HG03066 (cell line): ENCODE results near the gene TMEM254.
"Not testable (repeated sequence)": the region's sequence is repeated elsewhere in the genome, so short reads cannot be mapped to it uniquely, and the experiment has no call there.

Experiments
- ATAC-seq: cut with Tn5 transposase; IDR thresholded peaks from one replicate; pipeline ENCODE4 v1.9.1; 2021; ENCODE audit warnings: low read depth; ENCODE audit not compliant: unreplicated experiment

TMEM254 gene

GRCh38 chr10:80072584-80072983 lies 5.9 kb upstream of the TMEM254 start:
- no peak for ATAC-seq

GRCh38 chr10:80075781-80076180 lies 2.7 kb upstream of the TMEM254 start:
- no peak for ATAC-seq

GRCh38 chr10:80077869-80078447 lies 507 bp upstream of the TMEM254 start:
- no peak for ATAC-seq

- no peak for ATAC-seq
These were observed 851 bp downstream of the TMEM254 start for GRCh38 chr10:80079312-80079719.

GRCh38 chr10:80081026-80081425 lies 2.6 kb downstream of the TMEM254 start:
- no peak for ATAC-seq

- no peak for ATAC-seq
These were observed 3.6 kb downstream of the TMEM254 start for GRCh38 chr10:80081801-80082750.

GRCh38 chr10:80090121-80090520 lies 11.7 kb downstream of the TMEM254 start:
- ATAC-seq = no peak

GRCh38 chr10:80094231-80094630 lies 15.8 kb downstream of the TMEM254 start:
- ATAC-seq = no peak

GRCh38 chr10:80098272-80098671 lies 19.8 kb downstream of the TMEM254 start:
- not testable (repeated sequence) for ATAC-seq

- ATAC-seq = not testable (repeated sequence)
These were observed 20.8 kb downstream of the TMEM254 start for GRCh38 chr10:80099295-80099694.

- no peak for ATAC-seq
These were observed 21.7 kb downstream of the TMEM254 start for GRCh38 chr10:80100116-80100515.

- no peak for ATAC-seq
These were observed 22.6 kb downstream of the TMEM254 start for GRCh38 chr10:80100861-80101695.

GRCh38 chr10:80104066-80104926 lies 25.8 kb downstream of the TMEM254 start:
- no peak for ATAC-seq

- no peak for ATAC-seq
These were observed 30.2 kb downstream of the TMEM254 start for GRCh38 chr10:80108576-80109239.

GRCh38 chr10:80110986-80111385 lies 32.5 kb downstream of the TMEM254 start:
- no peak for ATAC-seq

- no peak for ATAC-seq
These were observed 40.2 kb downstream of the TMEM254 start for GRCh38 chr10:80118669-80119068.

GRCh38 chr10:80122110-80122710 lies 43.7 kb downstream of the TMEM254 start:
- no peak for ATAC-seq

GRCh38 chr10:80122746-80123145 lies 44.3 kb downstream of the TMEM254 start:
- no peak for ATAC-seq

- ATAC-seq = no peak
These were observed 48.4 kb downstream of the TMEM254 start for GRCh38 chr10:80126876-80127275.
